Keratinocyte (primary cell): ENCODE results near the gene CRYBB2. TPM values are rescaled to one million over a fixed set of nuclear protein-coding genes. Genes with fewer than 3 reads are reported as not detected.

Source experiments
- DNase-seq: peaks from one replicate; pipeline ENCODE4 v3.0.0-alpha.2; 2011; ENCODE audit warnings: low read depth, missing footprints, low spot score
- FAIRE-seq: peaks from 2 replicates; lab custom pipeline; 2011; peaks lifted over from hg19 to GRCh38; lab: Jason Lieb, UNC
- H2AFZ ChIP-seq: 2 replicates; pipeline ENCODE4 v1.6.0; 2012; ENCODE audit warnings: low read length, control low read depth, inconsistent platforms; ENCODE audit not compliant: control insufficient read depth
- H3K27ac ChIP-seq: 2 replicates; pipeline ENCODE4 v1.5.1; 2011; ENCODE audit warnings: low read length; ENCODE audit not compliant: control insufficient read depth, insufficient read depth
- H3K27me3 ChIP-seq: 3 replicates; pipeline ENCODE4 v1.6.0; 2011; ENCODE audit warnings: low read length; ENCODE audit not compliant: control insufficient read depth, insufficient read depth; ENCODE audit errors: extremely low read depth
- H3K36me3 ChIP-seq, 2 experiments: 2 replicates in 1 of 2; 3 replicates in 1 of 2; pipeline ENCODE4 v1.5.1; 2011; ENCODE audit warnings: low read length in 2 of 2, mild to moderate bottlenecking in 1 of 2; ENCODE audit not compliant: control insufficient read depth in 2 of 2, insufficient read depth in 2 of 2; ENCODE audit errors: extremely low read depth in 1 of 2
- H3K4me1 ChIP-seq: 3 replicates; pipeline ENCODE4 v1.5.1; 2011; ENCODE audit warnings: low read length; ENCODE audit not compliant: control insufficient read depth, insufficient read depth; ENCODE audit errors: extremely low read depth
- H3K4me2 ChIP-seq: 3 replicates; pipeline ENCODE4 v1.6.0; 2011; ENCODE audit warnings: low read depth, low read length; ENCODE audit not compliant: control insufficient read depth, insufficient read depth; ENCODE audit errors: extremely low read depth
- H3K4me3 ChIP-seq, 3 experiments: fragments of 200-600 bp in 1 of 3; sonication (generic) in 1 of 3; 2 replicates in 2 of 3; 3 replicates in 1 of 3; pipeline ENCODE4 v1.5.1; 2011 to 2016; ENCODE audit warnings: low read length in 3 of 3, mild to moderate bottlenecking in 3 of 3, control low read depth in 2 of 3, inconsistent platforms in 1 of 3, low read depth in 1 of 3, mixed read lengths in 1 of 3, mixed run types in 1 of 3, moderate library complexity in 1 of 3; ENCODE audit not compliant: control insufficient read depth in 2 of 3, insufficient read depth in 2 of 3; ENCODE audit errors: extremely low read depth in 1 of 3
- H3K79me2 ChIP-seq: 2 replicates; pipeline ENCODE4 v1.6.0; 2012; ENCODE audit warnings: low read length; ENCODE audit not compliant: control insufficient read depth, insufficient read depth
- H3K9ac ChIP-seq: 3 replicates; pipeline ENCODE4 v1.6.0; 2011; ENCODE audit warnings: low read length; ENCODE audit not compliant: control insufficient read depth, insufficient read depth; ENCODE audit errors: extremely low read depth
- H3K9me1 ChIP-seq: 3 replicates; pipeline ENCODE4 v1.6.0; 2011; ENCODE audit warnings: low read length; ENCODE audit not compliant: control insufficient read depth, insufficient read depth; ENCODE audit errors: extremely low read depth
- H3K9me3 ChIP-seq: 2 replicates; pipeline ENCODE4 v1.5.1; 2012; ENCODE audit warnings: low read depth, low read length; ENCODE audit not compliant: control insufficient read depth
- H4K20me1 ChIP-seq: 3 replicates; pipeline ENCODE4 v1.6.0; 2011; ENCODE audit warnings: low read length; ENCODE audit not compliant: control insufficient read depth, insufficient read depth; ENCODE audit errors: extremely low read depth
- EZH2 ChIP-seq: IDR thresholded peaks from one replicate; pipeline ENCODE4 v1.6.1; 2012; ENCODE audit warnings: inconsistent platforms, mild to moderate bottlenecking, low read length, moderate library complexity
- dilution Hi-C: fragments of 300-500 bp; cut with MboI; formaldehyde crosslinking; loops from one replicate; pipeline ENCODE4 v1.7.0; 2020; ENCODE audit warnings: low sequenced_read_pairs; ENCODE audit not compliant: extremely low pct_ligation_motif_present
- polyA plus RNA-seq, 5 experiments: library from polyadenylated mRNA; depleted of rRNA in 3 of 5; stranded (reverse) in 3 of 5; stranded (forward) in 1 of 5; unstranded in 1 of 5; fragments of >200 nt; gene quantifications; 1 replicate in 1 of 5; 2 replicates in 3 of 5; 3 replicates in 1 of 5; pipeline versions ENCODE4 v1.2.1 to v1.2.3, GENCODE V29; 2011 to 2012; ENCODE audit warnings: missing spikeins in 2 of 5, low read depth in 1 of 5, low replicate concordance in 1 of 5
- TF ChIP-seq, protein P1 (sequence below), 3 experiments: IDR thresholded peaks in 1 of 3; conservative IDR thresholded peaks in 1 of 3; optimal IDR thresholded peaks in 1 of 3; 2 replicates in 2 of 3; 3 replicates in 1 of 3; pipeline versions ENCODE3 to v1.5.1; 2011; ENCODE audit warnings: low read length in 3 of 3, mild to moderate bottlenecking in 3 of 3, moderate library complexity in 2 of 3, control low read depth in 1 of 3, inconsistent platforms in 1 of 3; ENCODE audit not compliant: insufficient read depth in 2 of 3; ENCODE audit errors: extremely low read depth in 1 of 3

Gene CRYBB2
- polyA plus RNA-seq, 1 donor (not counting 4 experiments of a cell fraction or from before 2014, with no cell fraction given): 0.55 TPM

DNA sequence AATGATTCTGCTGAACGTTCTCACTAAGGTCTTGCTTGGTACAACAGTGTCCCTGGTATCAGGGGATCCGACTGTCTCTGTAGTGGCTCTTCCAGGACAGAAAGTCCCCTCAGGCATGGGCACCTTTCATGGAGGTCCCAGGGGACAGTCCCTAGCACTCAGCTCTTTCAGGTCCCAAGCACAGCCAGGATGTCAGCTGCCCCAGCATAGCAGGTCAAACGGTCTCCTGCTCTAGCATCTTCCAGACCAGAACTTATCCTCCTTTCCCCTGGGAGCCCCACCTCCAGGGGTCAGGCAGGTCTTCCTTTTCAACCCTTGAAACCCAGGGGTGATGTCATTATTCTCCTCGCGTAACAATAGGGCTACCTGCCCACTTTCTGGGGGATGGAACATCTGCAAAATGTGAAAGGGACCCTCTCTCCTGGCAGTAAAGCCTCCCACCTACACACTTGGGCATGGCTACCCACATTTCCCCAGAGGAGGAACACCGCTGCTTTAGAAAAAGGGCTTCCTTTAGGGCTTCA lies 44.5 kb upstream of the CRYBB2 start:
- Histone ChIP-seq H3K9ac (no peak overlapping the region), H3K79me2 (no peaks in the 10 kb centered on the region), H3K36me3 (peaks cover 14 to 27% of the 10 kb centered on the region in 2 experiments), H3K27ac (no peak overlapping the region), H3K4me3 (no peak overlapping the region), H3K4me1 (peaks cover 22% of the 10 kb centered on the region), H3K27me3 (no peaks in the 10 kb centered on the region), H3K9me3 (no peaks in the 10 kb centered on the region), H3K9me1 (no peaks in the 10 kb centered on the region), H3K4me2 (no peak overlapping the region), H2AFZ (no peak overlapping the region), H4K20me1 (no peaks in the 10 kb centered on the region)
- no peak for FAIRE-seq
- no peak for DNase-seq
- TF ChIP-seq EZH2: no peak
- TF ChIP-seq, protein P1, sequence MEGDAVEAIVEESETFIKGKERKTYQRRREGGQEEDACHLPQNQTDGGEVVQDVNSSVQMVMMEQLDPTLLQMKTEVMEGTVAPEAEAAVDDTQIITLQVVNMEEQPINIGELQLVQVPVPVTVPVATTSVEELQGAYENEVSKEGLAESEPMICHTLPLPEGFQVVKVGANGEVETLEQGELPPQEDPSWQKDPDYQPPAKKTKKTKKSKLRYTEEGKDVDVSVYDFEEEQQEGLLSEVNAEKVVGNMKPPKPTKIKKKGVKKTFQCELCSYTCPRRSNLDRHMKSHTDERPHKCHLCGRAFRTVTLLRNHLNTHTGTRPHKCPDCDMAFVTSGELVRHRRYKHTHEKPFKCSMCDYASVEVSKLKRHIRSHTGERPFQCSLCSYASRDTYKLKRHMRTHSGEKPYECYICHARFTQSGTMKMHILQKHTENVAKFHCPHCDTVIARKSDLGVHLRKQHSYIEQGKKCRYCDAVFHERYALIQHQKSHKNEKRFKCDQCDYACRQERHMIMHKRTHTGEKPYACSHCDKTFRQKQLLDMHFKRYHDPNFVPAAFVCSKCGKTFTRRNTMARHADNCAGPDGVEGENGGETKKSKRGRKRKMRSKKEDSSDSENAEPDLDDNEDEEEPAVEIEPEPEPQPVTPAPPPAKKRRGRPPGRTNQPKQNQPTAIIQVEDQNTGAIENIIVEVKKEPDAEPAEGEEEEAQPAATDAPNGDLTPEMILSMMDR (optimal IDR thresholded peaks at IDR 0.05 in 1 of 3, IDR thresholded peaks at IDR 0.05 in 1 of 3, conservative IDR thresholded peaks at IDR 0.05 in 1 of 3; ENCODE audit: extremely low read depth in 1 of 3, insufficient read depth in 2 of 3, low read length in 3 of 3): no peak
- dilution Hi-C loops: no loop called here

DNA sequence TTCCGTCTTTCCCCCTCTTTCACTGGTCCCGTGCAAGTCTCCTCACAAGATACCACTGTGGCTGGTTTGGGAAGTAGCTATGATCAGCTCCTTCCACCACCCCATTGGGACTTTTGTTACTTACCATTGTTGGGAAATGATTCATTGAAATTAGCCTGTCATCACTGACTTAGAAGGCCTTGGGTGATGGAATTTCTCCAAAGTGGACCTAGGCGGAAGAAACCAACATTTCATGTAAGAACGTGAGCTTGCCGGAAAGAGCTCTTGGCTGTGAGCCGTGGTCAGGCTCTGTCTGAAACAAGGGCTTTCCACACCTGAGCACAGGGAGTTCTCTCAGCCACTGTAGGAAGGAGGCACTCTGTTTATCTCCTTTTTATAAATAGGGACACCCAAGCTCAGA lies 43.3 kb upstream of the CRYBB2 start:
- peaks cover 15 to 27% of the 10 kb centered on the region in 2 experiments for H3K36me3 ChIP-seq

More for the DNA sequence above, 43.3 kb upstream of the CRYBB2 start:
- dilution Hi-C loops: no loop called here
- no peak overlapping the region for H3K9ac ChIP-seq
- H3K79me2 ChIP-seq: no peaks in the 10 kb centered on the region
- H3K4me2 ChIP-seq: peak overlapping the region; percentile 52
- no peaks in the 10 kb centered on the region for H3K9me1 ChIP-seq
- no peak overlapping the region for H3K4me3 ChIP-seq
- H3K9me3 ChIP-seq: no peaks in the 10 kb centered on the region
- TF ChIP-seq, protein P1 (optimal IDR thresholded peaks at IDR 0.05 in 1 of 3, IDR thresholded peaks at IDR 0.05 in 1 of 3, conservative IDR thresholded peaks at IDR 0.05 in 1 of 3; ENCODE audit: extremely low read depth in 1 of 3, insufficient read depth in 2 of 3, low read length in 3 of 3): no peak
- no peak for TF ChIP-seq EZH2
- H3K4me1 ChIP-seq: peaks cover 22% of the 10 kb centered on the region
- no peaks in the 10 kb centered on the region for H3K27me3 ChIP-seq
- no peaks in the 10 kb centered on the region for H4K20me1 ChIP-seq
- no peak overlapping the region for H2AFZ ChIP-seq
- DNase-seq (peak; percentile 87), FAIRE-seq (peak; percentile 98)
- H3K27ac ChIP-seq: peak overlapping the region; percentile 42
